ENCODE measurements around the gene ENAH.

The ENAH gene

GRCh38 chr1:225476538-225476988 is 176.4 kb downstream of the ENAH start:
- Histone ChIP-seq H3K4me1 (ENCODE audit: low read length) (peaks cover 10% of the 10 kb centered on the region), H3K9me2 (replicated peaks; ENCODE audit: insufficient read depth, low read length) (no peaks in the 10 kb centered on the region), H3K27me3 (replicated peaks; ENCODE audit: insufficient read depth, low read length) (no peaks in the 10 kb centered on the region), H4K20me1 (ENCODE audit: insufficient read depth, low read length) (no peaks in the 10 kb centered on the region), H3K9me3 (replicated peaks; ENCODE audit: insufficient read depth, low read length) (no peaks in the 10 kb centered on the region), H3K79me2 (ENCODE audit: low read length) (no peaks in the 10 kb centered on the region), H3K36me3 (replicated peaks; ENCODE audit: insufficient read depth, low read length) (no peaks in the 10 kb centered on the region), H3K4me3 (ENCODE audit: low read length) (no peak overlapping the region), H3F3A (ENCODE audit: insufficient read depth, low read length) (no peaks in the 10 kb centered on the region), H3K4me2 (ENCODE audit: low read depth, low read length) (no peak overlapping the region), H3K27ac (ENCODE audit: low read length) (no peak overlapping the region), H3K9ac (ENCODE audit: low read length) (no peak overlapping the region), H2AFZ (ENCODE audit: low read length) (no peak overlapping the region)
- no peak for DNase-seq
- TF ChIP-seq EZH2phosphoT487 (IDR thresholded peaks at IDR 0.05; ENCODE audit: low read length) = no peak

GRCh38 chr1:225476100-225476511 is 176.8 kb downstream of the ENAH start:
- Histone ChIP-seq H3F3A (ENCODE audit: insufficient read depth, low read length) (no peaks in the 10 kb centered on the region), H3K27me3 (replicated peaks; ENCODE audit: insufficient read depth, low read length) (no peaks in the 10 kb centered on the region), H2AFZ (ENCODE audit: low read length) (no peak overlapping the region), H3K9me3 (replicated peaks; ENCODE audit: insufficient read depth, low read length) (no peaks in the 10 kb centered on the region), H3K4me2 (ENCODE audit: low read depth, low read length) (no peak overlapping the region), H4K20me1 (ENCODE audit: insufficient read depth, low read length) (no peaks in the 10 kb centered on the region), H3K9me2 (replicated peaks; ENCODE audit: insufficient read depth, low read length) (no peaks in the 10 kb centered on the region), H3K27ac (ENCODE audit: low read length) (no peak overlapping the region), H3K4me3 (ENCODE audit: low read length) (no peak overlapping the region), H3K79me2 (ENCODE audit: low read length) (no peaks in the 10 kb centered on the region), H3K36me3 (replicated peaks; ENCODE audit: insufficient read depth, low read length) (no peaks in the 10 kb centered on the region), H3K9ac (ENCODE audit: low read length) (no peak overlapping the region), H3K4me1 (ENCODE audit: low read length) (peaks cover 8% of the 10 kb centered on the region)
- TF ChIP-seq CTCF (IDR thresholded peaks at IDR 0.05; ENCODE audit: low read length) (no peak), EZH2phosphoT487 (IDR thresholded peaks at IDR 0.05; ENCODE audit: low read length) (no peak), EZH2 (optimal IDR thresholded peaks at IDR 0.05; ENCODE audit: low read depth, low read length) (no peak)
- DNase-seq = no peak

DNA sequence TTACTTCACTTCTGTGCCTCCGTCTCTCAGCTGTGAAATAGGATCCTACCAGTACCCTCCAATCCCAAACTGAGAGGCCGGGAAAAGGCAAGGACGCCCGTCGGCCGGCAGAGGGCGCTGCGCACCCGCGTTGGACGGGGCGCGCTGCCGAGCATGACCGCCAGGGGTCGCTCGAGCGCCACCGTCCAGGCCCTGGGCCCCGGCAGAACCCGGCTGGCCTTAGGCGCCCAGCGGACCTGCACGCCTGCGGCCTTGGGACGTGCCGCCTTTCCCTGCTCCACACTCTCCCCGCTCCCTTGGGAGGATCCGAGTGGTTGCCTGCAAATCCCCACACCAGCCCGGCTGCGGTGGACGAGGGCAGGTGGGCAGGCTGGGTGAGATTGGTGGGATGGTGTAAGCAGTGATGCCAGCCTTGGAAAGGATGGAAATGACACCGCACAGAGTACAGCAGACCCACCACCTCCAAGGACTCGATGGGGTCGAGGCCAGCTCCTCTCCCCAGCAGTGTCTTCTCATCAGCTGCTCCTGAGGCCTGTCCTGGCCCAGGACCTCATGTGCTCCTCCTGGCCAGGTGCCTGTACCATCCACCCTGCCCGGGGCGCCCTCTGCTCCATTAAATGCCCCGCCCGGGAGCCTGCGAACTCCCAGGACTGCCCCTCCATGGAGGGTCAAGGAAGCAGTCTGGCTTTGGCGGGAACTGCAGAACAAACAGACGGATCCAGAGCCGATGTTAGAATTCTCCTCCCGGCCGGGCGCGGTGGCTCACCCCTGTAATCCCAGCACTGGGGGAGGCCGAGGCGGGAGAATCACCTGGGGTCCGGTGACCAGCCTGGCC is 177.7 kb downstream of the ENAH start:
- Histone ChIP-seq H3K36me3 (replicated peaks; ENCODE audit: insufficient read depth, low read length) (no peaks in the 10 kb centered on the region), H2AFZ (ENCODE audit: low read length) (peak overlapping the region; percentile 93), H4K20me1 (ENCODE audit: insufficient read depth, low read length) (no peaks in the 10 kb centered on the region), H3K27ac (ENCODE audit: low read length) (no peak overlapping the region), H3K9me3 (replicated peaks; ENCODE audit: insufficient read depth, low read length) (no peaks in the 10 kb centered on the region), H3K4me3 (ENCODE audit: low read length) (peak overlapping the region; percentile 29), H3K9ac (ENCODE audit: low read length) (peak overlapping the region; percentile 19; the same call in 1 of the 2 replicates), H3K9me2 (replicated peaks; ENCODE audit: insufficient read depth, low read length) (no peaks in the 10 kb centered on the region), H3K4me2 (ENCODE audit: low read depth, low read length) (peak overlapping the region; percentile 71), H3F3A (ENCODE audit: insufficient read depth, low read length) (no peaks in the 10 kb centered on the region), H3K79me2 (ENCODE audit: low read length) (no peaks in the 10 kb centered on the region), H3K4me1 (ENCODE audit: low read length) (peaks cover 7% of the 10 kb centered on the region), H3K27me3 (replicated peaks; ENCODE audit: insufficient read depth, low read length) (no peaks in the 10 kb centered on the region)
- TF ChIP-seq CTCF (IDR thresholded peaks at IDR 0.05; ENCODE audit: low read length) = peak; percentile 100
- no peak for TF ChIP-seq EZH2 (optimal IDR thresholded peaks at IDR 0.05; ENCODE audit: low read depth, low read length)
- peak; percentile 64 for DNase-seq

GRCh38 chr1:225474439-225474985 is 178.4 kb downstream of the ENAH start:
- no peaks in the 10 kb centered on the region for H3K79me2 ChIP-seq (ENCODE audit: low read length)
- peak overlapping the region; percentile 71; the same call in 1 of the 2 replicates for H3K4me2 ChIP-seq (ENCODE audit: low read depth, low read length)
- no peak overlapping the region for H3K4me3 ChIP-seq (ENCODE audit: low read length)

More at GRCh38 chr1:225474439-225474985, 178.4 kb downstream of the ENAH start:
- no peaks in the 10 kb centered on the region for H3K27me3 ChIP-seq (replicated peaks; ENCODE audit: insufficient read depth, low read length)
- no peak overlapping the region for H3K27ac ChIP-seq (ENCODE audit: low read length)
- peaks cover 7% of the 10 kb centered on the region for H3K4me1 ChIP-seq (ENCODE audit: low read length)
- H3K9ac ChIP-seq (ENCODE audit: low read length) = no peak overlapping the region
- no peaks in the 10 kb centered on the region for H3K36me3 ChIP-seq (replicated peaks; ENCODE audit: insufficient read depth, low read length)
- no peaks in the 10 kb centered on the region for H3K9me3 ChIP-seq (replicated peaks; ENCODE audit: insufficient read depth, low read length)
- H3K9me2 ChIP-seq (replicated peaks; ENCODE audit: insufficient read depth, low read length) = no peaks in the 10 kb centered on the region
- no peaks in the 10 kb centered on the region for H3F3A ChIP-seq (ENCODE audit: insufficient read depth, low read length)
- H4K20me1 ChIP-seq (ENCODE audit: insufficient read depth, low read length) = no peaks in the 10 kb centered on the region
- peak overlapping the region; percentile 93; the same call in 1 of the 2 replicates for H2AFZ ChIP-seq (ENCODE audit: low read length)
- no peak for DNase-seq
- no peak for TF ChIP-seq CTCF (IDR thresholded peaks at IDR 0.05; ENCODE audit: low read length)
- no peak for TF ChIP-seq EZH2phosphoT487 (IDR thresholded peaks at IDR 0.05; ENCODE audit: low read length)
- no peak for TF ChIP-seq EZH2 (optimal IDR thresholded peaks at IDR 0.05; ENCODE audit: low read depth, low read length)
